ENCODE measurements around the gene PRKCE. TPM values are rescaled to one million over a fixed set of nuclear protein-coding genes. Genes with fewer than 3 reads are reported as not detected.

The PRKCE gene
- total RNA-seq, 1 experiment from 2014 or later: 1.3 TPM

GRCh38 chr2:45732946-45733345 lies 81.5 kb downstream of the PRKCE start:
- H3K4me1 Mint-ChIP-seq: peaks cover 22 to 24% of the 10 kb centered on the region in 2 experiments
- H3K27ac ChIP-seq (ENCODE audit: insufficient read length, low read depth, low read length): no peak overlapping the region
- no peak overlapping the region for H3K9ac ChIP-seq (ENCODE audit: extremely low read depth, insufficient read length, low read length)
- no peak for TF ChIP-seq CTCF (conservative IDR thresholded peaks at IDR 0.05)
- no CpG with 5 or more reads among the region's 3 CpGs for WGBS (ENCODE audit: extremely low coverage, insufficient read length, low lambda C conversion rate)
- no peak overlapping the region for H2BK20ac ChIP-seq (ENCODE audit: low read depth, low read length, poor library complexity, severe bottlenecking)
- H3K9me3 ChIP-seq (ENCODE audit: control insufficient read depth, low read depth, low read length): no peaks in the 10 kb centered on the region
- no peak overlapping the region for H3K4me2 ChIP-seq (ENCODE audit: insufficient read depth, insufficient read length, low read length)
- H3K4ac ChIP-seq (ENCODE audit: low read depth, low read length): no peak overlapping the region
- H2AK5ac ChIP-seq (ENCODE audit: insufficient read length, low read length): no peak overlapping the region
- no peak overlapping the region for H3T11ph ChIP-seq (ENCODE audit: low read length)
- no peaks in the 10 kb centered on the region for H3K79me2 ChIP-seq (ENCODE audit: insufficient read depth, low read length)
- H2BK12ac ChIP-seq (ENCODE audit: insufficient read length, low read depth, low read length): no peak overlapping the region
- no peak overlapping the region for H2AFZ ChIP-seq (ENCODE audit: low read length)
- no peak overlapping the region for H2BK5ac ChIP-seq (ENCODE audit: insufficient read length, low read length)
- H4K91ac ChIP-seq (ENCODE audit: insufficient read length, low read depth, low read length): no peak overlapping the region
- H3K27me3 ChIP-seq (ENCODE audit: insufficient read depth, low read length): no peaks in the 10 kb centered on the region
- H2BK15ac ChIP-seq (ENCODE audit: low read depth, low read length): no peak overlapping the region
- H3K14ac ChIP-seq (ENCODE audit: insufficient read depth, low read length): no peak overlapping the region
- H3K27ac Mint-ChIP-seq: no peak overlapping the region
- H3K79me1 ChIP-seq (ENCODE audit: insufficient read depth, low read depth, low read length, poor library complexity, severe bottlenecking): no peaks in the 10 kb centered on the region
- H3K27me3 Mint-ChIP-seq (ENCODE audit: low read depth): peaks cover 3% of the 10 kb centered on the region
- H3K4me3 Mint-ChIP-seq: no peak overlapping the region; a peak in 1 of 5 replicates
- H3K23ac ChIP-seq (ENCODE audit: insufficient read length, low read depth, low read length): no peak overlapping the region
- H3K9me3 Mint-ChIP-seq: no peaks in the 10 kb centered on the region
- H4K5ac ChIP-seq (ENCODE audit: insufficient read length, low read depth, low read length): no peak overlapping the region
- H4K20me1 ChIP-seq (ENCODE audit: control insufficient read depth, insufficient read depth, insufficient read length): no peaks in the 10 kb centered on the region
- no peak overlapping the region for H4K8ac ChIP-seq (replicated peaks; ENCODE audit: insufficient read length, low read depth, low read length)
- no peak overlapping the region for H3K18ac ChIP-seq (ENCODE audit: insufficient read length, low read depth, low read length)
- no peaks in the 10 kb centered on the region for H3K23me2 ChIP-seq (ENCODE audit: insufficient read length, low read depth, low read length, poor library complexity, severe bottlenecking)
- no peak for DNase-seq
- no peaks in the 10 kb centered on the region for H3K36me3 Mint-ChIP-seq (ENCODE audit: insufficient read depth in 1 of 3, low read depth in 3 of 3)
- H3K4me1 ChIP-seq (ENCODE audit: insufficient read depth, low read length): no peaks in the 10 kb centered on the region; the same call in 1 of the 2 replicates
- no peak overlapping the region for H3K56ac ChIP-seq (ENCODE audit: insufficient read length, low read depth, low read length)
- H2BK120ac ChIP-seq (ENCODE audit: low read depth, low read length, poor library complexity, severe bottlenecking): no peak overlapping the region
